HG03045 (cell line): Measurements from ENCODE around the gene PRRT4.

ENCODE experiments used
- ATAC-seq: cut with Tn5 transposase; IDR thresholded peaks from one replicate; pipeline ENCODE4 v1.9.1; 2021; ENCODE audit warnings: mild to moderate bottlenecking, moderate library complexity; ENCODE audit not compliant: unreplicated experiment

The PRRT4 gene

DNA sequence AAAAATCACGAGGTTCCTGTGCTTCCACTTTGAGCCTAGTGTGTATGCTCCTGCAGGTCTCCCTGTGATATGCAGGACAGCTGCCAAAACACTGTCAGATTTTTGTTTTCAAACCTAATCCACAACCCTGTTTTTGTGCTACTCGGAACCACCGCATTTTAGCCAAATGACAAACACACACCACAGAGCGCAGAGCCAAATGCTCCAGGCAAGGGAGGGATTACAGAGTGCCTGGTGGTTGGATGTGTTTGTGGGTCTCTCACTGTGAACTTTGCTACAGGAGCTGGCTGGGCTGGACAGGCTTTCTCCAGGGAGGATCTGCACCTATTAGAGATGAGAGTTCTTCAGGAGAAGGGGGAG lies 12.0 kb downstream of the PRRT4 start:
- ATAC-seq: no peak

DNA sequence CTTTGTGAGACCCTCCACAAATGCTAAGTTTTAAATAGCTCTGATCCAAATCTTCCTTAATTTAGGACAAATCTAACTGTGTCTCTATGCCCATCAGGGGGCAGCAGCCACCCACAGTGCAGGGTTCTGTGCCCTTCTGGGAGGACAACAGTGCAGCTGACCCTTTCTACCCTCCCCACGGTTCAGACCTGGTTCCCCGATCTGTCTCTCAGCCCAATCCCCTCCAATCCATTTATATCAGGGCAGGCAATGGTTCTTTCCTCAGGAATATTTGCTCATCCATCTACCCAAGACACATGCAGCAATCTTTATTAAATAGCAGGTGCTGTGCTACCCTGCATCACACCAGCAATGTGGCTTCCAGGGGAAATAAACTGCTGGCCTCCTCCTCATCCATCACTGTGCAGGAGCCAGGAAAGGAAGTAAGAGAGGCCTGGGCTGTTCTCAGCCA lies 13.8 kb downstream of the PRRT4 start:
- ATAC-seq: no peak

DNA sequence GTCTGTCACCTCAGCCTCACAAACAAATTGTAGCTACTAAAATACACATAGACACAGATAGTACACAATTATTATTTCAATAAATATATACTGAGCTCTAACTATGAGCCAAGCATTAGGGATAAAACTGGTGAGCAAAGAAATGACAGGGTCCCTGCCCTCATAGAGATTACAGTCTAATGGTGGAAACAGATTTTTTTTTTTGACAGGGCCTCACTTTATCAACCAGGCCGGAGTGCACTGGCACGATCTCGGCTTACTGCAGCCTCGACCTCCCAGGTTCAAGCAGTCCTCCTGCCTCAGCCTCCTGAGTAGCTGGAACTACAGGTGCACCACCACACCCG lies 17.1 kb downstream of the PRRT4 start:
- ATAC-seq: no peak

DNA sequence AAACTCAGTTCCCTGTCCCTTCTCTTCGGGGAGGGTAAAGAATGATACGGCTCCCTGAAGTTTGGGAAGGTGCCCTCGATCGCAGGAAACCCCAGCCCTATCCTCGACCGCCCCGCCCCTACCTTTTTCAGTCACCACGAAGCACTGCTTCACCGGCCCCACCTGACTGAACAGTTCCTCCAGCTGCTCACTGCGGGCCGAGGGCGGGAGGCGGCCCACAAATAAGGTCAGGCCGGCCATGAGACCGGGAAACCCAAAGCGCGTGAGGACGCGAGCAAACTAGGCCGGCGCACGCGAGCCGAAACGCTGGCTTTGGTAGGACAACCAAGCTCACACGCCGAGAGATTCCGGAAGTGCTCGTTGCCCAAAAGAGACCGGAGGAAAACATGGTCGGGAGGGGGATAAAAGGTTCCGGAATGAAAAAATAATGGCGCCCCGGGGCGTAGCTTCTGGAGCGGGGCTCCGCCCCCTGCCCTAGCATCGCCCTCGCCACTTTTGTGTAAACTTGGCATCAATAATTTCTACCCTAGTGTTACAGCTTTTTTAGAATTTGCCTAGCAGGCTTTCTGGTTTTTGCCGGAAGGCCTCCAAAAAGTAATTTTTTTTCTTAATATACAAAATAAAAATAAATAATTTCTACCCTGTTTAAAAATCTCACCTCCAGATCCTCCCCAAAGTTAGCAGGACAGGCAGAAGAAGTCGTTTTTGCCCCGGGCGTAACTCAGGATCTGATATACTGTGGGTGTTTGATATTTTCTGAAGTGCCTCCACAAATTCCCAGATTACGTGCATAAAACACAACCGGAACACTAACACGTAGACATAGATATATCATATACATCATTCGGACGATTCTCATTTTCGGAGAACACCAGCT lies 17.7 kb downstream of the PRRT4 start, which contains the start of gene RBM28:
RBM28 (minus strand) TSS at position 355 of the 877 bp plus-strand sequence; CDS start at position 240, 115 bp downstream.
- peak; percentile 97 for ATAC-seq

DNA sequence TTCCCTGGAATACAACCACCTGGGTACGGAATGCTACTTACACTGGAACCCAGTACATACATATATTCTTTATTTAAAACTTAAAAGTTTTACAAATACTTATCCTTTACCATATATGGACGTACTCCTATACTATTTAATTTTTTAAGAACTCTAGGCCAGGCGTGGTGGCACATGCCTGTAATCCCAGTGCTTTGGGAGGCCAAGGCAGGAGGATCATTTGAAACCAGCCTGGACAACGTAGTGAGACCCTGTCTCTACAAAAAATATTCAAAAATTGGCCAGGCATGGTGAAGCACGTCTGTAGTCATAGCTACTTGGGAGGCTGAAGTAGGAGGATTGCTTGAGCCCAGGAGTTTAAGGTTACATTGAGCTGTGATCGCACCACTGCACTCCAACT lies 19.8 kb downstream of the PRRT4 start:
- ATAC-seq: no peak

DNA sequence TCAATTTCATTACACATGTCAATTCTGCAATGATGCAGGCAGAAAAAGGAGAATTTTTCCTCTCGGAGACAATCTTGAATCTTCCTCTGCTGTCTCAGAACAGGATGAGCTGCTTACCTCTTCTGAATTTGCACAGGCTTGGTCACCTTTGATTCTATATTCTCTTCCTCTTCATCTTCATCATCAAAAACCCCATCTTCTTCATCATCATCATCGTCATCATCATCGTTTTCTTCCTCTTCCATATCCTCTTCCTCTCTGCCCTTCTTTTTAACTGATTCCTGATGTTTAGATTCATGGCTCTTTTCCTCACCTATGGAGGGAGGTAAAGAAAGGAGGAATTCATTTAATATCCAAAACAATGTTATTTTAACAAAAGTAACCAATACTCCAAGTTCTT lies 25.8 kb downstream of the PRRT4 start:
- ATAC-seq: no peak

DNA sequence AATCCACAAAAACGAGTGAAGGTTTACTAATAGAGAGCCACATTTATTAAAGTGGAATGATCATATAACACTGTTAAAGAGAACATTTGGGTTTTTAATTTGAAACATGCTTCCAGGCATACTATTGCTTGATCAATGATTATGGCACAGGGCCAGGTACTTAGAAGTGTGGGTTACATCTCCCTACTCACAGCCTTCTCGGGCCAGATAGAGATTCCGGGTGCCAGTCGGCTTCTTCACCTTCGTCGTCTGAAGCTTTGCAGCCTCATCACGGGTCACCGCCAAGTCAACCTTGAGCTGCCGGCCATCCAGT lies 37.2 kb downstream of the PRRT4 start:
- ATAC-seq: no peak

DNA sequence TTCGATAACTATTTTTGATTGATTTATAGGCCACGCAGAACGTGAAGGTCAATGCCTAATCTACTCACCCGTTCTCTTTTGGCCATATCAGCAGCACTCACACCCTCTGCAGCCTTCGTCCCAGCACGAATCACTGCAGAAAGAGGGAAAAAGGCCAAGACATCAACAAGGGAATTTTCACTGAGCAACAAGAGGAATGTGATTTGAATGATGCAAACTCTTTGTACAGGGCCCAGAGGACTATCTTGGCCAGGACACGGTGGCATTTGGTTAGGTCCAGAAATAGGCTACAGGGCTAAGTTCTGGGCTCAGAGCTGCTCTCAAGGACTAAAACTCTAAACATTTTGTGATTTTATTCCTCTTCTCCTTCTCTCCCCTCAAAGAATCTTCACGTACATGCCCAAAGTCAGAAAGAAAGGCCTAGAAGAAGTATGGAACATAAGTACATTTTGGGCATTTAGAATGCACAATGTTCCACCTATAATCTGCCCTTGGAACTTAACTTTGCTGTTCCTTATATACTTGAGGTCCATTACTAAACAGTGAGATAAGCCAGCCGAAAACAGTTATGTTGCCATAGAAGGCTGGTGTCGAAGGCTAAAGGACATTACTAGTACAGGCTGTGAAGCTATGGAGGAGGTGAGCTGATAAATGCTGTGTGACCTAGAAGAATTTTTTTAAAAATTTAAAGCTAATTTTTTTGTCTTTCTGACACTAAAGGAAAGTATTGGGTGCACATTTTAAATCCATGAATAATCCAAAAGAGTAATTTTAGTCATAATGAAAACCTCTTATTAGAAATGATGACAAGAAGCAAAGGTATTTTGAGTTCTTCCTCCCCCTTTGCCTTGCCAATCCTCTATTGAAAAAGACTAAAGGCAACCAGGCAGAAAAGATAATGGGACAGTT lies 37.8 kb downstream of the PRRT4 start:
- no peak for ATAC-seq

DNA sequence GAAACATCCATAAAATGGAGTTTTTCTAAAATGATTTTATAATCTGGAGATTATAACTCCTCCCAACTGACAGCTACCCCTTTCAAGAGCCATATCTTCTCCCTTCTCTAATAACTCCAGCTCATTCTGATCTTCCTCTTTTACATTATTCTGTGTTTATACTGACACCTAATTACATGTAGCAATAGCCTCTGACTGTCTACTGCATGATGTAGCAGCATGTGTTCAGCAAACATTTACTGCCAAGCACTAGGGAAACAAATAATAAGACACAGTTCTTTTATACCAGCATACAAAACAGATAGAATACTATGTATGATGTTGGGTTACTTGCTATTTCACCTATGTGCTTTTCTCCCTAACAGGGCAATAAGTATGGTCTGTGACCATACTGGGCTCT lies 38.5 kb downstream of the PRRT4 start:
- no peak for ATAC-seq

DNA sequence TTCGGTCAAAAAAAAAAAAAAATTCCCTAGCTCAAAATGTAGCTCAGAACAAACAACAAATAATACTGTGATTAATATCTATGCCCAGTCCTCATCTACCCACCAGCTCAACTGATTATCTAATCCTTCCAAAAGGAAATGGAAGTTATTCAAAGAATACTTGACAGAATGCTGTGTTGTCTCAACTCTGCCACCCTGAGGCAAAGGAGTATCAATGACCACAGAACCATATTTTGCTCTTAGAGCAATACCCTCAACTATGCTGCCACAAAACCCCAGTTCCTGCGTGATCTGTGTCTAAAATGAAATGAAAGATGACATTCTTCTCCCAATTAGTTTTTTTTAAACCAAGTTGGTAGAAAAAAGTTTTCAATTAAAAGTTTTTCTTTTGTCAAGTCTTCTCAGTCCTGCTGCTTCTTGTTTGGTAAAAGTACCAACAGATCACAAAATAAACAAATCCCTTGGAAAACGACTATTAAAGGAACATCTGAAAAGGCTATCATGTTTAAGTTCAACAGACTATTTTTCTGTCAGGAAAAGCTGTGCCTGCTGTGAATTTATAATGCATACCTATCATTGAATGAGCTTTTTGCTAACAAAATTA lies 39.3 kb downstream of the PRRT4 start:
- no peak for ATAC-seq

DNA sequence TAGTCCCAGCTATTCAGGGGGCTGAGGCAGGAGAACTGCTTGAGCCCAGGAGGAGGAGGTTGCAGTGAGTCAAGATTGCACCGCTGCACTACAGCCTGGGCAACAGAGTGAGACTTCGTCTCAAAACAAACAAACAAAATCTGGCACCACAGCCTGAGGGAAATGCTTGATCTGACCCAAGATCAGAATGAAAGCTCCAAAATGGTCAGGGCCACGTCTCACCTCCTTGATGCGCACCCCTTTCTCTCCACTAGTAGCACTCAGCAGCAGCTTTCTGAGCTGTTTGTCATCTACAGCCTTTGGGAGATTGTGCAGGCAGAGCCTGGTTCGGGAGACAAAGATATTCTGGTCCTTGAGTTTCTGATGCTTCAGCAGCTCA lies 40.5 kb downstream of the PRRT4 start:
- ATAC-seq: no peak

DNA sequence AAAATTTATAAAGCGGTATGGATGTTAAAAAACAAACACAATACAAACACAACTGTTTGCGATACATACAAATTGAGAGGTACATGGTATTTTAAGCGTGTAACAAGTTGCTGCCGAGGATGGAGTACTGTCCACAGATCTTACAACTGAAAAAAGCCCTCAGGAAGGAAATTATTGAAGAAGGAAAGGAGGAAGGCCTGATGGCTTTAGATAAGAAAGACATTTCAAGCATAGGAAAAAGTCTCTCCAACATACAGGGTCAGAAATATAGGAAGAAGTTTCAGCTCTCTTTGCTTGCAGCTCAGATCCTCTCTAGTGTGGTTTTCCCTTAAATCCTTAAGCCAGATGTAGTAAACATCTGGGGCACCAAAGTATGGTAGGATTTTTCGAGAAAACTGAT lies 42.8 kb downstream of the PRRT4 start:
- ATAC-seq: no peak

DNA sequence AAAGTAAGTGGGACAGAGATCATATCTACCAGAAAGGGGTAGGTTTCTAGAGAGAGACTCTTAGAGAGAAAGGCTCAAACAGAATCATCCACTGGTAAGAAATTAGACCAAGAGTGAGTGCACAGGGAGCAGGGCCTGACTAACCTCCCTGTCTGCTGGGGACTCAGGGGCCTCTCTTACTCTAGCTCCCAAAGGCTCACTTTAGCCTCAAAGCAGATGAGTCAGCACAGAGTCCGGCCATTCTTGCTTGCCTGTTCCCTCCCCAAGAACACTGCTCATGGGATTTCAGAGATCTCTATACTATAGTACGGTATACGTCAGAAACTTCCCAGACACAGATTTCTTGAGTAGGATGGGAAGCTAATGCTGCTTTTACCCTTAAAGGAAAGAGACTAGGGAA lies 50.5 kb downstream of the PRRT4 start:
- ATAC-seq: no peak

DNA sequence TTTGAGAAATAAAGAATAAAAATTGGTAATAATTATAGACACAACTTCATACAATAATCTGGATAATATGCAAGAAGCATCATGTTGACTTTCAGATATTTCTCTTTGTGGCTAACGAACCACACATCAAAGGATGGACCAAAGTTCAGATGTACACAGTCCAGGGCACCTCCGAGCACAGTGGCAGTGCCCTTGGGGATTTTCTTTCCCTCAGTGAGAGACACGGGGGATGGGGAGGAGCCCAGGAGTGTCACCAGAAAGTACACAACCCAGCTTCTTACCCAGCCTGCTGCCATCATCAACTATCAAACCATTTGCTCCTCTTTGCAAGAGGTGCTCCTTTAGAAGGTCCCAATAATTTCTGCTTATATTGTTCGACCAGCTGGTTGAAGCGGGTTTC lies 51.0 kb downstream of the PRRT4 start:
- ATAC-seq: no peak

DNA sequence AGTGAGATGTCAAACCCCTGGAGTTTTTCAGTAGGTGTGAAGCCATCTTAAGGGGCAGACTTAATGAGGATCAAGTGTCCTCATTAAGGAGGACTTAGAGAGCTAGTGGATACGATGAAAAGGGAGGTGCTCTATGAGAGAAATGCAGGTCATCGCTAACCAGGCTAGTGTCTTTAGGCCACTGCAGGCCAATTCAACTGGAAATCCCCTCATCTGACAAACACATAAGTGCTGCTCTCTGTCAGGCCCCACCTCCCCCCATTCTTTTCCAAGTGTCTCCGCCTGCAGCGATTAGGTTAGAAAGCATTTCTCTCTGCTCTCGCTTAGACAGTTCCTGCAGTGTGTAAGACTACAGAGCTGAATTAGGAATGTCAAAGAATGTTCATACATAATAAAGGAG lies 51.5 kb downstream of the PRRT4 start:
- ATAC-seq: no peak

DNA sequence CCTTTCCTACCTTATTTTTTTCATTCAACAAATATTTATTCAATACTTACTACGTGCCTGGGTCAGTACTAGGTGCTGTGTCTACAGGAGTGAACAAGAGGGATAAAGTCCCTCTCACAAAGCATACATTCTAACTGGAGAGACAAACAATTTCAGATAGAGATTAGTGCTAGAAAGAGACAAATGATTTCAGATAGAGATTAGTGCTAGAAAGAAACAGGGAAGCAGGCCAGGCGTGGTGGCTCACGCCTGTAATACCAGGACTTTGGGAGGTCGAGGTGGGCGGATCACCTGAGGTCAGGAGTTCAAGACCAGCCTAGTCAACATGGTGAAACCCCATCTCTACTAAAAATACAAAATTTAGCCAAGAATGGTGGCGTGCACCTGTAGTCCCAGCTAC lies 52.4 kb downstream of the PRRT4 start:
- no peak for ATAC-seq

DNA sequence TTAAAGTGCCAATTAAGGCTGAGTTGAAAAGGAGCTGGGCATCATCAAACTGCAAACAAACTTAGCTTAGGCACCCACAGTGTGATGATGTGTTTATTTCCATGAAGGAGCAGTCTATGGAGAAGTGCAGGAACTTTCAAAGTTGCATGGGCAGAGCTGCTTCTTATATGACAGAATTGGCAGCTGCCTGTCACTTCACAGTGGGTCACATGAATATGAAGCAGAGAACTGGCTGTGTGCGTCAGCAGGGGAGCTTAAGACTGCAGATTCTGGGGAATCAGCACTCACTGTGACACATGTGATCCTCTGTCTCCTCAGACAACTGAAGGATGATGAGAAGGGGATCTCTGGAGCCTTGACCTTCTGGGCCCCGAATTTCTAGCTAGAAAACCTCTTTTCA lies 54.4 kb downstream of the PRRT4 start:
- ATAC-seq: no peak

DNA sequence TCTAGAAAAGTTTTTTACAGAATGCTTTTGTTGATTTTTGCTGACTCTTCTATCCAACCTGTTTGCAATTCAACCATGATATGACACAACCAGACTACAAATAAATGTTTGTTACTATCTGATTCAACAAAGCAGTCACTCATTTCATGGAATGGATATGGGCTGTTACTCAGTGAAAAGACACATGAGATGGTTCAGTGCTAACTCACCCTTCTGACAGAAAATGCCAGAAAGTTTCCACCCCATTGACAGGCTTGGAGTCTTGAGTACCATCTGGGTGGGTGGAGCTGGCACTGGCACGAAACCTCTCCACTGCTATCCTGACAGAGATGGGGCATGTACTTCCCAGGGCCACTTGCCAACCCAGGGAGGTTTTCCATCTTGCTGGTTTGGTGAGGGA lies 57.3 kb downstream of the PRRT4 start:
- ATAC-seq: no peak

DNA sequence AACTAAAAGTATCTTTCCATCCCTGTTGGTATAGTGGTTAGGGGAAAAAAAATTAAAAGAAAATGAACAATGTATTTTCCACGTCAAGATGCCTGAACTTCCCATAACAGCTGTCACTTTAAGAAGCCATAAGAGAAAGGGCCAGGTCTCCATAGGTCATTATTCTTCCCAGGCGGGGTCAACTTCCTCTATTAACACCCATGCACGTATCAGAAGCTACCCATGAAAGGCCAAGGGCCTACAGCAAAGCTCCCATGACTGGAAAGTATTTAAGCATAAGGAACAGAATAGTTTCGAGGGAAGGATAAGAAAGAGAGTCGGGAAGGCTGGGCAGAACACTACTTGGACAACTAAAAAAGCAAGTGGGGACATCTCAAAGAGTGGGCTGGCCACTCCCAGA lies 57.8 kb downstream of the PRRT4 start:
- ATAC-seq: no peak

DNA sequence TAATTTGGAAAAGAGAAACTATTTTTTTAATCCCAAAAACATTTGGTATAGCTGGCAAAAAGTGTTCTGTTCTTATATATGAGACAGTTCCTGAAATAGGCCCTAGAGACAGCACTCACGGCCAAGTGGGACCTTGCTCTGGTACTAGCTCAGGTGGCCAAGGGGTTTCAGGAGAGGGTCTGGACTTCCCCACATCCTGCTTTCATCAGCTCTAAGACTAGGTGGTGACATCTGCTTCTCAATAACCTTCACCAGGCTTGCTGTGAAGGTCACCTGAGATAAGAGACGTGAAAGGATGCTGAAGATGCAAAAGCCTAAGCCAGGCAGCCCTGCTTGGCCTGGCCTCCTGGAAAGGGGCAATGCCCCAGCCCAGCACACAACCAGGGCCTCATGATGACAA lies 58.4 kb downstream of the PRRT4 start:
- ATAC-seq: no peak

DNA sequence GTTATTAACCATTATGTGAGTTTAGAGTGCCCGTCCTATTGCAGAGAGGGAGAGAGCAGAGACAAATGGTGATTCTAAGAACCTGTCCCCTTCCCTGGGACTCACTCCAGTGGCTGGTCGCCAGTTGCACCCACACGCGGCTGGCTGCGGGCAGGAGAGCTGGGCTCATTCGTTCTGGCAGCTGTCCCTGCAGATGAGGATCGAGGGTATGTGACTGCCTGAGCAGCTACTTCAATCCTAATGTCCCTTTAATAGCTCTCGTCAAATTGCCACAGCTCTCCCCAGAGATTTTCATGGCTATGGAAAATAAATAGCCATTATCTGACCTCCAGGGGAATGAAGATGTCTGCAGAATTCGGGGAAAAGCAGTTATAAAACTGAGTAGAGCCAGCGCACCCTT lies 59.4 kb downstream of the PRRT4 start:
- no peak for ATAC-seq
